A549 treated with DMSO at 1 μM for 4 hours (cell line): Measurements from ENCODE around the gene BTRC. TPM values are rescaled to one million over a fixed set of nuclear protein-coding genes. Genes with fewer than 3 reads are reported as not detected.

Experiments
- total RNA-seq: library from RNA; stranded (reverse); fragments of 200-300 nt; extraction: Qiagen RNA extraction; gene quantifications from 5 replicates; pipeline ENCODE4 v1.2.3, GENCODE V29; 2022; ENCODE audit warnings: low read depth

Gene BTRC
- 8.4 to 13.3 TPM (median 11.4 TPM) in 5 replicates for total RNA-seq

GRCh38 chr10:101353692-101354327 is at the start of gene BTRC:
BTRC (plus strand) TSS chr10:101354165; CDS start chr10:101354181, 16 bp downstream.

GRCh38 chr10:101587725-101588653 is 234.0 kb downstream of the BTRC start, which contains the start of the genes DPCD and POLL:
DPCD (plus strand) TSS chr10:101588321; CDS start chr10:101588337, 16 bp downstream.
POLL (minus strand) TSS chr10:101588257; CDS start chr10:101587360, 897 bp downstream.

Other genes starting within 250 kb of the BTRC start
- 0.05 TPM in 1 of 5 replicates, not detected in the others for gene TLX1, start 222.9 kb upstream of the BTRC start, total RNA-seq
- gene LBX1, start 124.7 kb upstream of the BTRC start, total RNA-seq: not detected in 5 replicates
- 13.4 to 16.4 TPM (median 15.0 TPM) in 5 replicates for gene POLL, start 234.1 kb downstream of the BTRC start, total RNA-seq
- gene DPCD, start 234.2 kb downstream of the BTRC start, total RNA-seq: 31.8 to 46.4 TPM (median 33.8 TPM) in 5 replicates